H1 (cell line): ENCODE data around the gene SCNN1A. TPM values are rescaled to one million over a fixed set of nuclear protein-coding genes. Genes with fewer than 3 reads are reported as not detected.
A peak's percentile ranks its signal among the peaks of the same experiment; 100 is the strongest.

ENCODE experiments used
- CTCF ChIA-PET: fragments of 300-600 bp; sonication (Branson Sonifier 250); formaldehyde crosslinking; loops from one replicate; lab custom pipeline; 2021; ENCODE audit not compliant: partially characterized antibody; lab: Charles Lee
- POLR2A ChIA-PET: fragments of 300-600 bp; sonication (Branson Sonifier 250); formaldehyde crosslinking; loops from one replicate; lab custom pipeline; 2021; ENCODE audit warnings: inconsistent platforms; ENCODE audit not compliant: partially characterized antibody; lab: Charles Lee
- DNase-seq, 2 experiments: peaks; one replicate each; pipeline versions ENCODE4 v3.0.0 to v3.0.0-alpha.2; 2010 to 2022; ENCODE audit warnings: low spot score in 2 of 2, low read depth in 1 of 2, mixed read lengths in 1 of 2
- FAIRE-seq: peaks from 2 replicates; lab custom pipeline; 2011; peaks lifted over from hg19 to GRCh38; lab: Jason Lieb, UNC
- H2AFZ ChIP-seq: 2 replicates; pipeline ENCODE4 v1.8.1; 2012; ENCODE audit warnings: low read length, inconsistent platforms
- H2AK5ac ChIP-seq: 2 replicates; pipeline ENCODE4 v1.6.1; 2013; ENCODE audit warnings: low read depth, low read length
- H2BK120ac ChIP-seq: replicated peaks from 2 replicates; pipeline ENCODE3; 2013; ENCODE audit warnings: low read depth, low read length, inconsistent platforms
- H2BK12ac ChIP-seq: 2 replicates; pipeline ENCODE4 v1.6.1; 2013; ENCODE audit warnings: low read depth, low read length
- H2BK15ac ChIP-seq: 2 replicates; pipeline ENCODE4 v1.6.1; 2013; ENCODE audit warnings: low read length
- H2BK20ac ChIP-seq: 2 replicates; pipeline ENCODE4 v1.6.1; 2013; ENCODE audit warnings: low read length
- H2BK5ac ChIP-seq: 2 replicates; pipeline ENCODE4 v1.6.1; 2013; ENCODE audit warnings: low read depth, low read length
- H3K14ac ChIP-seq: 2 replicates; pipeline ENCODE4 v1.6.1; 2013; ENCODE audit warnings: inconsistent platforms; ENCODE audit not compliant: insufficient read length
- H3K18ac ChIP-seq: 2 replicates; pipeline ENCODE4 v1.6.1; 2013; ENCODE audit warnings: low read length; ENCODE audit errors: extremely low read depth
- H3K23ac ChIP-seq: 2 replicates; pipeline ENCODE4 v1.6.1; 2013; ENCODE audit warnings: inconsistent platforms; ENCODE audit not compliant: insufficient read length
- H3K23me2 ChIP-seq: 2 replicates; pipeline ENCODE4 v1.6.1; 2013; ENCODE audit warnings: low read depth, low read length
- H3K27ac ChIP-seq: 2 replicates; pipeline ENCODE4 v1.6.1; 2011; ENCODE audit warnings: low read depth, low read length, inconsistent platforms
- H3K27me3 ChIP-seq, 4 experiments: replicated peaks in 1 of 4; 1 replicate in 1 of 4; 2 replicates in 3 of 4; pipeline versions ENCODE4 v1.6.1 to v1.8.1; 2011 to 2013; ENCODE audit warnings: low read length in 3 of 4, mild to moderate bottlenecking in 3 of 4, inconsistent platforms in 2 of 4, mixed read lengths in 2 of 4, moderate library complexity in 1 of 4; ENCODE audit not compliant: control insufficient read depth in 3 of 4, insufficient read depth in 3 of 4; ENCODE audit errors: extremely low read depth in 1 of 4
- H3K36me3 ChIP-seq, 4 experiments: 2 replicates each; pipeline versions ENCODE4 v1.6.1 to v1.8.1; 2011 to 2013; ENCODE audit warnings: mild to moderate bottlenecking in 4 of 4, low read length in 3 of 4, moderate library complexity in 2 of 4, control low read depth in 1 of 4, inconsistent platforms in 1 of 4; ENCODE audit not compliant: insufficient read depth in 4 of 4, control insufficient read depth in 2 of 4
- H3K4ac ChIP-seq: replicated peaks from 2 replicates; pipeline ENCODE3; 2013; ENCODE audit warnings: low read length, low read depth, mixed read lengths, inconsistent platforms; ENCODE audit not compliant: insufficient read length
- H3K4me1 ChIP-seq, 4 experiments: replicated peaks in 1 of 4; 1 replicate in 1 of 4; 2 replicates in 3 of 4; pipeline versions ENCODE4 v1.6.1 to v1.8.1; 2011 to 2013; ENCODE audit warnings: low read length in 3 of 4, inconsistent platforms in 2 of 4, mixed read lengths in 1 of 4; ENCODE audit not compliant: insufficient read depth in 4 of 4, control insufficient read depth in 3 of 4
- H3K4me2 ChIP-seq, 2 experiments: 2 replicates each; pipeline versions ENCODE4 v1.6.1 to v1.8.1; 2011 to 2013; ENCODE audit warnings: low read depth in 2 of 2, low read length in 2 of 2, control low read depth in 1 of 2, inconsistent platforms in 1 of 2, mild to moderate bottlenecking in 1 of 2; ENCODE audit not compliant: insufficient read depth in 1 of 2
- H3K4me3 ChIP-seq, 4 experiments: fragments of 200-600, 300-600 bp in 1 of 4; sonication (generic), shearing (Covaris generic), sonication (Bioruptor Twin) in 1 of 4; 2 replicates each; pipeline versions ENCODE4 v1.5.1 to v1.8.1; 2011 to 2016; ENCODE audit warnings: low read length in 4 of 4, low read depth in 3 of 4, control low read depth in 2 of 4, inconsistent platforms in 2 of 4, mild to moderate bottlenecking in 2 of 4, mixed read lengths in 1 of 4, moderate library complexity in 1 of 4; ENCODE audit not compliant: insufficient read depth in 2 of 4; ENCODE audit errors: extremely low read depth in 1 of 4
- H3K56ac ChIP-seq: replicated peaks from 2 replicates; pipeline ENCODE3; 2013; ENCODE audit warnings: low read depth, mild to moderate bottlenecking, mixed read lengths, low read length, inconsistent platforms; ENCODE audit not compliant: insufficient read length
- H3K79me1 ChIP-seq: 2 replicates; pipeline ENCODE4 v1.6.1; 2013; ENCODE audit warnings: low read depth, low read length, control low read depth
- H3K79me2 ChIP-seq, 2 experiments: 2 replicates each; pipeline versions ENCODE4 v1.6.1 to v1.8.1; 2012 to 2013; ENCODE audit warnings: low read length in 2 of 2, mild to moderate bottlenecking in 2 of 2, inconsistent platforms in 1 of 2; ENCODE audit not compliant: insufficient read depth in 2 of 2, control insufficient read depth in 1 of 2
- H3K9ac ChIP-seq, 4 experiments: replicated peaks in 1 of 4; 1 replicate in 1 of 4; 2 replicates in 3 of 4; pipeline versions ENCODE4 v1.6.1 to v1.8.1; 2011 to 2013; ENCODE audit warnings: low read depth in 3 of 4, low read length in 3 of 4, control low read depth in 2 of 4, mild to moderate bottlenecking in 2 of 4, moderate library complexity in 2 of 4, inconsistent platforms in 1 of 4; ENCODE audit errors: extremely low read depth in 1 of 4
- H3K9me3 ChIP-seq, 2 experiments: 2 replicates each; pipeline versions ENCODE4 v1.6.1 to v1.8.1; 2012 to 2013; ENCODE audit warnings: mild to moderate bottlenecking in 2 of 2, moderate library complexity in 2 of 2, control low read depth in 1 of 2, inconsistent platforms in 1 of 2, low read depth in 1 of 2, low read length in 1 of 2, mixed read lengths in 1 of 2; ENCODE audit not compliant: insufficient read depth in 2 of 2
- H4K20me1 ChIP-seq, 2 experiments: replicated peaks in 1 of 2; 2 replicates each; pipeline versions ENCODE3 to v1.8.1; 2011 to 2013; ENCODE audit warnings: inconsistent platforms in 2 of 2, low read length in 2 of 2, mild to moderate bottlenecking in 1 of 2; ENCODE audit not compliant: insufficient read depth in 2 of 2, control insufficient read depth in 1 of 2
- H4K5ac ChIP-seq: 2 replicates; pipeline ENCODE4 v1.6.1; 2013; ENCODE audit warnings: low read length, low read depth, mixed read lengths, inconsistent platforms; ENCODE audit not compliant: insufficient read length
- H4K8ac ChIP-seq: 2 replicates; pipeline ENCODE4 v1.8.0; 2013; ENCODE audit warnings: mild to moderate bottlenecking, moderate library complexity, low read length, inconsistent platforms; ENCODE audit not compliant: insufficient read depth; ENCODE audit errors: extremely low read depth
- H4K91ac ChIP-seq: replicated peaks from 2 replicates; pipeline ENCODE3; 2013; ENCODE audit warnings: low read length, mixed read lengths, inconsistent platforms; ENCODE audit not compliant: insufficient read length
- BACH1 ChIP-seq: IDR thresholded peaks from 2 replicates; pipeline ENCODE4 v1.6.1; 2012; ENCODE audit warnings: low read length, improper control_type of control experiment
- CBX8 ChIP-seq: fragments of 300-800, 300-1000 bp; sonication (generic); IDR thresholded peaks from 2 replicates; pipeline ENCODE4 v1.7.1; 2016; ENCODE audit warnings: low read depth, low read length, borderline replicate concordance
- FOSL1 ChIP-seq: IDR thresholded peaks from 2 replicates; pipeline ENCODE4 v1.6.1; 2011; ENCODE audit warnings: mild to moderate bottlenecking, low read depth, low read length, moderate library complexity; ENCODE audit not compliant: insufficient read depth
- GTF2F1 ChIP-seq: IDR thresholded peaks from 2 replicates; pipeline ENCODE4 v1.6.1; 2012; ENCODE audit warnings: low read depth, low read length, improper control_type of control experiment, borderline replicate concordance
- POLR2A ChIP-seq, 2 experiments: IDR thresholded peaks; 1 replicate in 1 of 2; 2 replicates in 1 of 2; pipeline ENCODE4 v1.6.1; 2011; ENCODE audit warnings: low read depth in 2 of 2, low read length in 2 of 2, mild to moderate bottlenecking in 2 of 2; ENCODE audit errors: control extremely low read depth in 1 of 2
- POU5F1 ChIP-seq: IDR thresholded peaks from 2 replicates; pipeline ENCODE4 v1.6.1; 2011; ENCODE audit warnings: low read depth, mild to moderate bottlenecking, low read length, moderate library complexity
- RAD21 ChIP-seq, 2 experiments: IDR thresholded peaks in 1 of 2; conservative IDR thresholded peaks in 1 of 2; 2 replicates each; pipeline ENCODE4 v1.6.1; 2011; ENCODE audit warnings: low read depth in 2 of 2, low read length in 2 of 2, improper control_type of control experiment in 1 of 2, inconsistent platforms in 1 of 2, mild to moderate bottlenecking in 1 of 2, moderate library complexity in 1 of 2
- SP4 ChIP-seq: IDR thresholded peaks from 2 replicates; pipeline ENCODE4 v1.6.1; 2012; ENCODE audit warnings: low read length, inconsistent platforms
- TAF1 ChIP-seq: IDR thresholded peaks from 2 replicates; pipeline ENCODE4 v1.6.1; 2011; ENCODE audit warnings: mild to moderate bottlenecking, low read depth, low read length
- TAF7 ChIP-seq: optimal IDR thresholded peaks from 2 replicates; pipeline ENCODE3; 2011; ENCODE audit warnings: low read depth, mild to moderate bottlenecking, inconsistent platforms, low read length, moderate library complexity, borderline replicate concordance
- WGBS, 2 experiments: shearing (Covaris generic) in 1 of 2; methylation state at CpG; one replicate each; pipeline versions ENCODE4 v1.1.6 to v1.1.7; 2013 to 2015; ENCODE audit warnings: low lambda C conversion rate in 2 of 2, mixed read lengths in 2 of 2, inconsistent platforms in 1 of 2, low coverage in 1 of 2, missing lambda C conversion rate in 1 of 2; ENCODE audit not compliant: insufficient replicate concordance in 2 of 2, insufficient coverage in 1 of 2, insufficient read length in 1 of 2; ENCODE audit errors: extremely low coverage in 1 of 2, missing lambda C conversion rate in 1 of 2; 5-methylcytosine and 5-hydroxymethylcytosine counted together
- polyA plus RNA-seq, 7 experiments: library from polyadenylated mRNA; depleted of rRNA in 3 of 7; stranded (reverse) in 5 of 7; unstranded in 2 of 7; fragments of >200 nt in 5 of 7; fragments of 200-250 nt in 2 of 7; gene quantifications; 1 replicate in 5 of 7; 2 replicates in 1 of 7; 4 replicates in 1 of 7; pipeline versions ENCODE4 v1.2.1 to v1.2.3, GENCODE V29; 2011 to 2013; ENCODE audit warnings: missing spikeins in 2 of 7, mixed read lengths in 2 of 7
- total RNA-seq: library from RNA; stranded (reverse); fragmentation: NEBNext Ultra II Directional; extraction: Animal tissue kit (Norgen Biotek cat#: 25700); gene quantifications from 2 replicates; pipeline ENCODE4 v1.2.1, GENCODE V29; 2021
- TF ChIP-seq, protein P1 (sequence below): IDR thresholded peaks from 2 replicates; pipeline ENCODE4 v1.6.1; 2012; ENCODE audit warnings: inconsistent platforms

SCNN1A gene
- total and polyA plus RNA-seq, 2 of the 8 experiments (the other 6 are each of a cell fraction or from before 2014, with no cell fraction given): 85.5 to 156 TPM

DNA sequence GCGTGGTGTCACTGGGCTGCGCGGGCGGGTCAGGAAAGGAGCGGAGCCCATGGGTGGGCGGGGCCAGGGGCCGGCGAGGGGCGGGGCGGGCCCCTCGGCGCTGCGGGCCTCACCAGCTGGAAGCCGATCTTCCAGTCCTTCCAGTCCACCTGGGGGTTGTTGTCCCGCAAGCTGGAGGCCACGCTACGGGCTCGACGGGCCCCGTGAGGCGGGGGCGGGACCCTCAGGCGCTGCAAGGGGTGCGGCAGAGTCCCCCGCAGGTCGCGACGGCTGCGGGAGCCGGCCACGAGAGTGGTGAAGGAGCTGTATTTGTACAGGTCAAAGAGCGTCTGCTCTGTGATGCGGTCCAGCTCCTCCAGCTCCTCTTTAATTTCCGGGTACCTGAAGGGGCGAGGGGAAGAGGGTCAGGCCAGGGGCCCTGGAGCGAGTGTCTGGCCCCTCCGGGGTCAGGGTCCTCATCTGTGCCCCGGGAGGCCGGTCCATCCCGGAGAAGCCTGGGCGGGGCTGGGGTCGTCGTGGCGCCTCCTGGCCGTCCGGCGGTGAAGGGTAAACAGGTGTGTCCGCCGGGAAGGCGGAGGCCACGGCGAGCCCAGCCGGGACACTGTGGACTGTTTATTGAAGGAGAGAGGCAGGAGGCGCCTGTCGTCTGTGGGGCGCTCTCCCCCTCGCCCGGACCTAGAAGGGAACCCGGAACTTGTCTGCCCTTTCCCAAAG, 11.9 kb downstream of the SCNN1A start:
- no peaks in the 10 kb centered on the region for H3K27me3 ChIP-seq
- FAIRE-seq (no peak), DNase-seq (peak in 1 of 2 experiments; percentile 82)
- no peak overlapping the region for H4K91ac ChIP-seq
- no peak overlapping the region for H2BK120ac ChIP-seq
- POLR2A ChIA-PET: interaction anchor here (0.8 to 17.2 kb wide), 12 partner anchors 9 to 171 kb away, joined by 3 to 214 read pairs (median 7); partner anchors contain the start of genes GAPDH, SCNN1A, TAPBPL and TNFRSF1A
- peaks cover 6 to 7% of the 10 kb centered on the region in 2 experiments for H4K20me1 ChIP-seq
- peak overlapping the region; percentile 75 for H4K5ac ChIP-seq
- peak overlapping the region; percentile 27 to 65 (median 51) for H3K4me3 ChIP-seq
- peak overlapping the region; percentile 78 for H2BK5ac ChIP-seq
- H3K14ac ChIP-seq: no peak overlapping the region
- H3K79me2 ChIP-seq: peaks cover 2 to 45% of the 10 kb centered on the region in 2 experiments; a peak in 3 of 4 replicates
- peak overlapping the region; percentile 50 for H3K4ac ChIP-seq
- CTCF ChIA-PET: interaction anchor here (0.8 to 2.2 kb wide), 13 partner anchors 8 to 168 kb away, joined by 3 to 11 read pairs (median 5); no protein-coding TSS in a partner anchor
- 7% methylated on average over 43 of the region's 59 CpGs; no CpG with 5 or more reads in 1 of the 2 experiments for WGBS, 2 experiments
- H2BK12ac ChIP-seq: 0 out of 2 replicates have a peak overlapping the region, but pooled peaks have one; percentile 68
- no peak overlapping the region for H2AK5ac ChIP-seq
- no peak overlapping the region for H2BK20ac ChIP-seq
- peak overlapping the region; percentile 68 to 69 for H3K4me2 ChIP-seq
- H3K27ac ChIP-seq: 0 out of 2 replicates have a peak overlapping the region, but pooled peaks have one; percentile 2
- peaks cover 6% of the 10 kb centered on the region; the same call in 1 of the 2 replicates for H3K79me1 ChIP-seq
- H3K36me3 ChIP-seq: peaks cover 0 to 29% (median 14%) of the 10 kb centered on the region in 4 experiments; a peak in 6 of 8 replicates
- no peak overlapping the region for H3K23ac ChIP-seq
- H4K8ac ChIP-seq: peak overlapping the region; percentile 63
- H3K9me3 ChIP-seq: no peaks in the 10 kb centered on the region
- no peak overlapping the region for H2BK15ac ChIP-seq
- peak overlapping the region in 1 of 4 experiments; percentile 19; a peak in 3 of 7 replicates for H3K9ac ChIP-seq
- peaks cover 2% of the 10 kb centered on the region; the same call in 1 of the 2 replicates for H3K23me2 ChIP-seq
- H3K18ac ChIP-seq: peak overlapping the region; percentile 71
- H3K4me1 ChIP-seq: peaks cover 0 to 3% (median 1%) of the 10 kb centered on the region in 4 experiments; a peak in 3 of 7 replicates
- H3K56ac ChIP-seq: peak overlapping the region; percentile 21
- no peak overlapping the region for H2AFZ ChIP-seq
- TF ChIP-seq TAF1 (0 out of 2 replicates have a peak, but pooled peaks have one; percentile 31), SP4 (no peak), GTF2F1 (no peak), FOSL1 (no peak), POLR2A (IDR thresholded peaks at IDR 0.05; ENCODE audit: control extremely low read depth in 1 of 2, low read depth in 2 of 2, low read length in 2 of 2) (peak in 1 of 2 experiments; percentile 32; a peak in 1 of 3 replicates), BACH1 (no peak), TAF7 (peak; percentile 15), RAD21 (IDR thresholded peaks at IDR 0.05 in 1 of 2, conservative IDR thresholded peaks at IDR 0.05 in 1 of 2; ENCODE audit: low read depth in 2 of 2, low read length in 2 of 2) (no peak), CBX8 (no peak), POU5F1 (no peak)
- TF ChIP-seq, protein P1, sequence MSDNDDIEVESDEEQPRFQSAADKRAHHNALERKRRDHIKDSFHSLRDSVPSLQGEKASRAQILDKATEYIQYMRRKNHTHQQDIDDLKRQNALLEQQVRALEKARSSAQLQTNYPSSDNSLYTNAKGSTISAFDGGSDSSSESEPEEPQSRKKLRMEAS: 0 out of 2 replicates have a peak, but pooled peaks have one; percentile 7
